Breast epithelium (tissue), 3 donors: ENCODE data around the gene CIPC.

Experiments
- POLR2AphosphoS5 ChIP-seq, 3 donors: sonication (generic); formaldehyde crosslinking; IDR thresholded peaks; one replicate each; pipeline ENCODE4 v1.6.1; 2017; ENCODE audit warnings: antibody characterized with exemption in 3 of 3
- TF ChIP-seq, protein P1 (sequence below), 3 donors: fragments of 450-650 bp; IDR thresholded peaks; one replicate each; pipeline ENCODE4 v1.5.1; 2016 to 2017; ENCODE audit warnings: antibody characterized with exemption in 3 of 3, mild to moderate bottlenecking in 3 of 3, moderate library complexity in 3 of 3

DNA sequence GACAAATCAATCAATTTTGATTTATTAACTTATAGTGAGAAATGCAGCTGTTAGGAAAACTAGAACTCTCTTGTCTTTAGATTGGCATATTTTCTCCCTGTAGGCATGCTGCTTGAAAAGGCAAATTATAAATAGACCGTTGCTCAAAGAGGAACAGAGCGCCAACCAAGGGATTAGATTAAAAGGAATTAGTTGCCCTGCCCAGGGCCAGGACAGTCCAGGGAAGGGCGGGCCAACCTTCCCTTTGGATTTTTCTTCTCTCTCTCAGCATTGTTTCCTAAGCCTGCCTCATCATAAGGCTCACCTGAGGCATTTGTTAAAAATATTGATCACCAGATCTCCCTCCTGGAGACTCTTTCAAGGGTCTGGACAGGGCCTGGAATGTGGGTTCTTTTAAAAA, 8.6 kb downstream of the CIPC start:
- TF ChIP-seq, protein P1, sequence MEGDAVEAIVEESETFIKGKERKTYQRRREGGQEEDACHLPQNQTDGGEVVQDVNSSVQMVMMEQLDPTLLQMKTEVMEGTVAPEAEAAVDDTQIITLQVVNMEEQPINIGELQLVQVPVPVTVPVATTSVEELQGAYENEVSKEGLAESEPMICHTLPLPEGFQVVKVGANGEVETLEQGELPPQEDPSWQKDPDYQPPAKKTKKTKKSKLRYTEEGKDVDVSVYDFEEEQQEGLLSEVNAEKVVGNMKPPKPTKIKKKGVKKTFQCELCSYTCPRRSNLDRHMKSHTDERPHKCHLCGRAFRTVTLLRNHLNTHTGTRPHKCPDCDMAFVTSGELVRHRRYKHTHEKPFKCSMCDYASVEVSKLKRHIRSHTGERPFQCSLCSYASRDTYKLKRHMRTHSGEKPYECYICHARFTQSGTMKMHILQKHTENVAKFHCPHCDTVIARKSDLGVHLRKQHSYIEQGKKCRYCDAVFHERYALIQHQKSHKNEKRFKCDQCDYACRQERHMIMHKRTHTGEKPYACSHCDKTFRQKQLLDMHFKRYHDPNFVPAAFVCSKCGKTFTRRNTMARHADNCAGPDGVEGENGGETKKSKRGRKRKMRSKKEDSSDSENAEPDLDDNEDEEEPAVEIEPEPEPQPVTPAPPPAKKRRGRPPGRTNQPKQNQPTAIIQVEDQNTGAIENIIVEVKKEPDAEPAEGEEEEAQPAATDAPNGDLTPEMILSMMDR (IDR thresholded peaks at IDR 0.05) = no peak
- no peak for TF ChIP-seq POLR2AphosphoS5 (IDR thresholded peaks at IDR 0.05)
